OCI-LY1 (cell line): Measurements from ENCODE around the gene ARHGAP10.
A peak's percentile ranks its signal among the peaks of the same experiment; 100 is the strongest.

Experiments
- H2AFZ ChIP-seq: fragments of 200-600 bp; sonication (generic), shearing (Covaris generic); 2 replicates; pipeline ENCODE4 v1.6.0; 2014; ENCODE audit warnings: antibody characterized with exemption, mild to moderate bottlenecking, low read length
- H3F3A ChIP-seq: fragments of 200-600 bp; sonication (generic), shearing (Covaris generic); 2 replicates; pipeline ENCODE4 v1.6.0; 2014; ENCODE audit warnings: mild to moderate bottlenecking, antibody characterized with exemption, low read length, moderate library complexity; ENCODE audit not compliant: insufficient read depth
- H3K27ac ChIP-seq: fragments of 200-600 bp; sonication (generic); 2 replicates; pipeline ENCODE4 v1.5.1; 2014; ENCODE audit warnings: low read length, mixed run types, mild to moderate bottlenecking, low read depth; ENCODE audit not compliant: poor library complexity, severe bottlenecking
- H3K27me3 ChIP-seq: fragments of 200-600 bp; sonication (generic); 2 replicates; pipeline ENCODE4 v1.6.0; 2014; ENCODE audit warnings: antibody characterized with exemption, mild to moderate bottlenecking, low read length, moderate library complexity; ENCODE audit not compliant: insufficient read depth
- H3K36me3 ChIP-seq: fragments of 200-600 bp; sonication (generic); 2 replicates; pipeline ENCODE4 v1.6.1; 2014; ENCODE audit warnings: mild to moderate bottlenecking, antibody characterized with exemption, low read length, moderate library complexity, mixed read lengths; ENCODE audit not compliant: insufficient read depth
- H3K4me1 ChIP-seq: fragments of 200-600 bp; sonication (generic); 2 replicates; pipeline ENCODE4 v1.5.1; 2014; ENCODE audit warnings: mild to moderate bottlenecking, low read length, moderate library complexity; ENCODE audit not compliant: insufficient read depth, severe bottlenecking
- H3K4me2 ChIP-seq: fragments of 200-600 bp; sonication (generic), shearing (Covaris generic); 2 replicates; pipeline ENCODE4 v1.6.1; 2014; ENCODE audit warnings: low read length
- H3K4me3 ChIP-seq: fragments of 200-600 bp; sonication (generic); 2 replicates; pipeline ENCODE4 v1.5.1; 2014; ENCODE audit warnings: low read length, low read depth, mild to moderate bottlenecking, mixed read lengths; ENCODE audit not compliant: poor library complexity, severe bottlenecking
- H3K79me2 ChIP-seq: fragments of 200-600 bp; shearing (Covaris generic); 2 replicates; pipeline ENCODE4 v1.6.1; 2016; ENCODE audit warnings: mixed run types, low read length, mixed read lengths; ENCODE audit not compliant: insufficient read depth
- H3K9ac ChIP-seq: fragments of 200-600 bp; sonication (generic), shearing (Covaris generic); 2 replicates; pipeline ENCODE4 v1.6.1; 2014; ENCODE audit warnings: mild to moderate bottlenecking, low read length, mixed read lengths
- H3K9me2 ChIP-seq: fragments of 200-600 bp; sonication (generic), shearing (Covaris generic); 2 replicates; pipeline ENCODE4 v1.6.1; 2014; ENCODE audit warnings: low read depth, mild to moderate bottlenecking, low read length, mixed read lengths
- H3K9me3 ChIP-seq: fragments of 200-600 bp; shearing (Covaris generic); 2 replicates; pipeline ENCODE4 v1.6.1; 2014; ENCODE audit warnings: low read length, mixed read lengths
- H4K20me1 ChIP-seq: fragments of 200-600 bp; sonication (generic), shearing (Covaris generic); 2 replicates; pipeline ENCODE4 v1.6.0; 2016; ENCODE audit warnings: mild to moderate bottlenecking, low read length; ENCODE audit not compliant: insufficient read depth
- CTCF ChIP-seq: fragments of 200-600 bp; sonication (generic), shearing (Covaris generic); IDR thresholded peaks from 2 replicates; pipeline ENCODE4 v1.5.1; 2017; ENCODE audit warnings: mild to moderate bottlenecking, antibody characterized with exemption, low read length, moderate library complexity, mixed read lengths
- EZH2 ChIP-seq: fragments of 200-600 bp; sonication (generic), shearing (Covaris generic); IDR thresholded peaks from 2 replicates; pipeline ENCODE4 v1.8.0; 2017; ENCODE audit warnings: borderline replicate concordance, mixed run types, mild to moderate bottlenecking, antibody characterized with exemption, low read length, moderate library complexity, mixed read lengths

Gene ARHGAP10

GRCh38 chr4:147984065-147984777 lies 252.3 kb downstream of the ARHGAP10 start:
- Histone ChIP-seq H3K27ac (no peak overlapping the region), H3F3A (no peaks in the 10 kb centered on the region)

GRCh38 chr4:147984778-147985138 lies 252.9 kb downstream of the ARHGAP10 start:
- H3K79me2 ChIP-seq = no peaks in the 10 kb centered on the region
- H2AFZ ChIP-seq = no peak overlapping the region
- no peaks in the 10 kb centered on the region for H3K27me3 ChIP-seq
- H3K4me3 ChIP-seq = no peak overlapping the region
- H3K9me3 ChIP-seq = no peaks in the 10 kb centered on the region
- TF ChIP-seq CTCF (no peak), EZH2 (no peak)
- H4K20me1 ChIP-seq = no peaks in the 10 kb centered on the region
- H3F3A ChIP-seq = no peaks in the 10 kb centered on the region
- peaks cover 35% of the 10 kb centered on the region for H3K4me1 ChIP-seq
- no peak overlapping the region for H3K4me2 ChIP-seq
- H3K36me3 ChIP-seq = no peaks in the 10 kb centered on the region
- H3K9me2 ChIP-seq = no peaks in the 10 kb centered on the region
- H3K9ac ChIP-seq = no peak overlapping the region
- H3K27ac ChIP-seq = no peak overlapping the region

More at GRCh38 chr4:147984065-147984777, 252.3 kb downstream of the ARHGAP10 start:
- Histone ChIP-seq H3K9ac (no peak overlapping the region), H3K79me2 (no peaks in the 10 kb centered on the region), H3K9me3 (no peaks in the 10 kb centered on the region), H3K9me2 (no peaks in the 10 kb centered on the region), H3K27me3 (no peaks in the 10 kb centered on the region), H3K4me1 (peaks cover 35% of the 10 kb centered on the region), H2AFZ (no peak overlapping the region), H3K4me3 (no peak overlapping the region), H4K20me1 (no peaks in the 10 kb centered on the region), H3K36me3 (no peaks in the 10 kb centered on the region), H3K4me2 (no peak overlapping the region)
- TF ChIP-seq CTCF (peak; percentile 83), EZH2 (no peak)

- H3K4me2 ChIP-seq = no peak overlapping the region
These were observed 253.5 kb downstream of the ARHGAP10 start for GRCh38 chr4:147985376-147985775.

More at GRCh38 chr4:147985376-147985775, 253.5 kb downstream of the ARHGAP10 start:
- Histone ChIP-seq H3F3A (no peaks in the 10 kb centered on the region), H3K4me1 (peaks cover 35% of the 10 kb centered on the region), H3K27ac (no peak overlapping the region), H3K27me3 (no peaks in the 10 kb centered on the region), H4K20me1 (no peaks in the 10 kb centered on the region), H3K4me3 (no peak overlapping the region), H3K9me3 (no peaks in the 10 kb centered on the region), H3K36me3 (no peaks in the 10 kb centered on the region), H3K9ac (no peak overlapping the region), H2AFZ (no peak overlapping the region), H3K79me2 (no peaks in the 10 kb centered on the region), H3K9me2 (no peaks in the 10 kb centered on the region)
- no peak for TF ChIP-seq CTCF
